Measurements from ENCODE around the gene CCL22.
"Not testable (repeated sequence)": the region's sequence is repeated elsewhere in the genome, so short reads cannot be mapped to it uniquely, and the experiment has no call there.

CCL22 gene

DNA sequence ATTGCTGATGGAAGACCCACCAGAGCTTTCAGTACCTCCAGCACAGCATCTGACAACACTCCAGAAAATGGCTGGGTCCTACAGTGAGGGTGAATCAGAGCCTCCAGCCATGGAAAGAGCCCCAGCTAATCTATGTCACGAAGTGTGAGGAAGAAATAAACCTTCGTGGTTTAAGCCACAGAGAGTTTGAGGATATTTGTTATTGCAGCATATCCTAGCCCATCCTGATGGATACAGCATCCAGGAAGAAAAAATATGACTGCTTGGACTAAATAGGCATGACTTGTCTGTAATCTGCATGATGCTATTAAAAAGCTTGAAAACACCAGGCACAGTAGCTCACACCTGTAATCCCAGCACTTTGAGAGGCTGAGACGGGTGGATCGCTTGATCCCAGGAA is 32.7 kb downstream of the CCL22 start:
- DNase-seq (ENCODE audit: low read depth in 1 of 2, low spot score in 1 of 2), result no peak

DNA sequence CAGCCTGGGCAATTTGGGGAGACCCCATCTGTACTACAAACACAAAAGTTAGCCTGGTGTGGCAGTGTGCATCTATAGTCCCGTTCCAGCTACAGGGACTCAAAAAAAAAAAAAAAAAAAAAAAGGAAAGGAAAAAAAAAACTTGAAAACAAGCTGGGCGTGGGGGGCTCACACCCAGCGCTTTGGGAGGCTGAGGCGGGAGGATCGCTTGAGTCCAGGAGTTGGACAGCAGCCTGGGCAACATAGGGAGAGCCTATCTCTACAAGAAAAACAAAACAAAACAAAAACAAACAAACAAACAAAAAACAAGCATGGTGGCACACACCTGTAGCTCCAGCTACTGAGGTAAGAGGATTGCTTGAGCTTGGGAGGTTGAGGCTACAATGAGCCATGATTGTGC is 33.1 kb downstream of the CCL22 start:
- no peak for DNase-seq (ENCODE audit: low read depth in 1 of 2, low spot score in 1 of 2)

DNA sequence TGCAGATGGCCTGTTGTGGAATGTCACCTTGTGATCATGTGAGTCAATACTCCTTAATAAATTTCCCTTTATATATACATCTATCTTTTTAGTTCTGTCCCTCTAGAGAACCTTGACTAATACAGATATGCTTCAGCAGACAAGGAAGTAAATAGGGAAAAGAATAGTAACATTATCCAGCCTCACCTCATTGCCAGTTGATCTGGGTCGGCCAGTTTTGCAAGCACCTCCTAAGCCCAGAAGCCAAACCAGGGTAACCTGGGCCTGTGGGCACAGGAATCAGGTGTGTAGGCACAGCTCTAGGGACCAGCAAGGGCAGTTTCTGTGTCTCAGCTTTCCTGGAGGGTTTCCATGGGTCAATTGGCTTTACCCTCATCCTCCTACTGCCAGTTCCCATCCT is 34.1 kb downstream of the CCL22 start:
- no peak for DNase-seq (ENCODE audit: low read depth in 1 of 2, low spot score in 1 of 2)

DNA sequence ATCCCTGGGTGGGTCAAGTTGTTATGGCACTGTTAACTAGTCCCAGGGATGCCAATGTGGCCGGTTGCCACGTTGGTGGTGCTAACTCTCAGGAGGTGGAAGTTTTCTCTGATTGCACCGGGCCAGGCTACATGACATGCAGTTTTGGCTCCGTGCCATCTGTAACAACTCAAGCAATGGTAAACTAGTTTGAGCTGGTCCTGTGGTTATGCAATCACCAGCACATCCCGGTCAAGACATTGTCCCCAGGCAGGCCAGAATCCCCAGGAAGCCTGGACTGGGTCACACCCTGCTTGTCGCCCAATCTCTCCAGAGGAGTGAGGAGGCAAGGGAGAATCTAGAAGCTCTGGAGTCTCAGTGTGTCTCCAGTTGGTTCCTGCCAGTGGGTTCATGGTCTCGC is 35.9 kb downstream of the CCL22 start:
- no peak for DNase-seq (ENCODE audit: low read depth in 1 of 2, low spot score in 1 of 2)

DNA sequence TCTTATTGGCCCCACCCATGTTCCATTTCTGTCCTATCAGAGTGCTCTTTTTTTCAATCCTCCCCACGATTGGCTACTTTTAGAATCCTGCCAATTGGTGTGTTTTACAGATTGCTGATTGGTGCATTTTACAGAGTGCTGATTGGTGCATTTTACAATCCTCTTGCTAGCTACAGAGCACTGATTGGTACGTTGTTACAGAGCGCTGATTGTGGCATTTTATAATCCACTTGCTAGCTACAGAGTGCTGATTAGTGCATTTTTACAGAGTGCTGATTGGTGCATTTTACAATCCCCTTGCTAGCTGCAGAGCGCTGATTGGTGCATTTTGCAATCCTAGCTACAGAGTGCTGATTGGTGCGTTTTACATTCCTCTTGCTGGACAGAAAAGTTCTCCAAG is 36.4 kb downstream of the CCL22 start:
- DNase-seq (ENCODE audit: low read depth in 1 of 2, low spot score in 1 of 2), result no peak

DNA sequence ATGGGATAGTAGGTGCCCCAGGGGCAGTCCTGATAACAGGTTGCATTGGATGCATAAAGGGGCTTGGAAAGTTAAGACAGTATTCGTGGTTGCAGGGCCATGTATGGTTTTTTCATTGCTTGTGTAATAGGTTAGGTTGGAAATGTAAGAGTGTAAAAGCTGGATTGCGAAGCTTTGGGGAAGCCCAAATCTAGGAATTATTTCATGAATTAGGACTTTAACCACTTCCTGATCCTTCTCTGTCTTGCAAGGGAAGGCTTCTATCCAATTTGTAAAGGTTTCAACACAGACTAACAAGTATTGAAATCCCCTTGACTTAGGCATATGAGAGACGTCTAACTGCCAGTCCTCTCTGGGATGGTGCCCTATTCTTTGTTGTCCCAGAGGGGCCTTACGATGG is 38.2 kb downstream of the CCL22 start:
- DNase-seq (ENCODE audit: low read depth in 1 of 2, low spot score in 1 of 2), result no peak

DNA sequence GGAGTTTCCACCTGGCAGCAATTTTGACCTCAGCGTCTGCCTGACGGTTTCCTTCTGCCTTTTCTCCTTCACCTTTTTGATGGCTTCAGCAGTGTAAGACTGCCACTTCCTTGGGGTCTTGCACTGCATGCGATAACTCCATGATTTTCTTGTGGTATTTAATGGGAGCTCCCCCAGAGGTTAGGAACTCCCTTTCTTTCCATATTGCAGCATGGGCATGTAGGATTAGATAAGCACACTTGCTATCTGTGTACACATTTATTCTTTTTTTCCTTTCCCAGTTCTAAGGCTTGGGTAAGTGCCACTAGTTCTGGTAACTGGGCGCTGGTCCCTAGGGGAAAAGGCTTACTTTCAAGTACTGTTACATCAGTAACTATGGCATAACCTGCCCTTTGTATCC is 38.9 kb downstream of the CCL22 start:
- not testable (repeated sequence) for DNase-seq (ENCODE audit: low read depth in 1 of 2, low spot score in 1 of 2)

DNA sequence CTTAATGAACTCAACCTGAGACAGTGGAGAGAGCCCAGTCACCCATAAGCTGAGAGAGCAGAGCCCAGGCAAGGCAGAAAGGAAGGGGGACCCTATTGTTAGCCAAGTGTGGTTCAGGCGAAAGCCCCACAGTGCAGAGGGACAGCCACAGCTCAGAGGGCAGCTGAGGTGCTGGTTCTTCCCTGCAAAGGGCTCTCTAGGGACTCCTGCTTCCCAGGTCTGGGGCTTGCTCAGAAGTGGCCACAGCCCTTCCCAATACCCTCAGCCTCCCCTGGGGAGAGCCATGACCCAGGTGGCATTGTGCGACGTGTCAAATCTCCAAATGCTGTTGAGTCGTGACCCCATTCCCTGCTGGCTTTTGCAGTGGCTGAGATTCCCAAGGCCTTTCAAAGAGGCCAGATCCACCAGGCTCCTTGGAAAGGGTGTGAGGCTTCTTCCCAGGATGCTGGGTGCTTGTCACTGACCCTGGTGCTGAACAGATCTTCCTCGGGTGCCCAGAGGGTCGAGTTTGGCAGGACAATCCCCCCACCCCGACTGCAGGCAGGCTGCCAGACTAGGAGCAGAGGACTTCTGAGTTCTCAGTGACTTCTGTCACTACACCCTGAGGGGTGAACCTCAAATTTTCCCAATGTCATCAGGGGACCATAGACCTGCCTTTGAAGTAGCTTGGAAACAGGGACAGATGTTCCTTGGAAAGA is 43.5 kb downstream of the CCL22 start:
- DNase-seq (ENCODE audit: low read depth in 1 of 2, low spot score in 1 of 2), result no peak

DNA sequence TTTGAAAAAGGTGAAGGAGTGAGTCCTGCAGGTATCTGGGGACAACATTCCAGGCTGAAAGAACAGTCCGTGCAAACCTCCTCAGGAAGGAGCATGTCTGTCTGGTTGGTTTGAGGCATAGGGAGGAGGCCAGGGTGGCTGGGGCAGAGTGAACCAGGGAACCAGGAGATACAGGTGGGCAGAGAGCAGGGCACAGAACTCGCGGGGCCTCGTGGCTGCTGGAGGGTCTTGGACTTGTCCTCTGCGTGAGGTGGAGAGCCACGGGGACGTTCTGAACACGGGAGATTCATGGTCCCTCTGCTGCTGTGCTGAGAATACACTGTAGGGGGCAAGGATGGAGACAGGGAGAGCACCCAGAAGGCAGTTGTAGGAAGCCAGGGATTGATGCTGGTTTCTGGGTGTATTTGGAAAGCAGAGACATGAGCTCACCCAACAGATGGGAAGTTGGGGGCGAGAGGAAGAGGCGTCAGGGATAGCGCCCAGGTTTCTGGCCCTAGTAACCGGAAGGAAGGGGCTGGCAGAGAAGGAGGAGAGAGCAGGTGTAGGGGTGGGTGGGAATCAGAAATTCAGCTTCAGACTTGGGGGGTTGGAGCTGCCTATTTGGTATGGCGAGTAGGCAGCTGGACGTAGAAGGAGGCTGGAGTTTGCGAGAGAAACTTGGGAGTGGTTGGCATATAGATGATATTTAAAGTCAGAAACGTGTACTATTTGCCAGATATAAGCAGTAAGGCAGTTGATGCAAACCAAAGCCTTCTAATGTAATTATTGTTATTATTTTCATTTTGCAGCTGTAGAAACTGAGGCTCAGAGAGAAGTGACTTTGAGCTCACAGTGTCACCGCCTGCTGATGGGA is 45.6 kb downstream of the CCL22 start, which contains the start of gene CCL17:
TSS of gene CCL17 (plus strand) at position 803 of the 853 bp plus-strand sequence. CDS start 9,166 bp downstream, outside the sequence.
- DNase-seq (ENCODE audit: low read depth in 1 of 2, low spot score in 1 of 2), result no peak

DNA sequence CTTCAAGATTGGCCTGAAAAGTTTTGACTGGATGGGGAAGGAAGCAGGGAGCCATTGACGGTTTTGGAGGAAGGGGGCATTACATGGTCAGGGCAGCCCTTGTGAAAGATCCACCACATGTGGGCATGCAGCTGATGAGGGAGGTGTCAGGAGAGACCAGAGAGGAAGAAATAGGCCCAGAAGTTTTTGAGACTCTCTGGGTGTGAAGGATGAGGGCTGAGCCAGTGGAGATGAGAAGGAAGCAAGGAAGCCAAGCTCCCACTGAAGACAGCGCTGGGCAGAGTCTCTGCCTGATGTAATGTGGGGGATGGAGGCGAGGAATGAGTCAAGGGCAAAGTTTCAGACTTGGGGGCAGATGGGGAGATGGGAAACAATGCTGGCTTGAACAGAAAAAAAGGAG is 46.5 kb downstream of the CCL22 start:
- no peak for DNase-seq (ENCODE audit: low read depth in 1 of 2, low spot score in 1 of 2)

DNA sequence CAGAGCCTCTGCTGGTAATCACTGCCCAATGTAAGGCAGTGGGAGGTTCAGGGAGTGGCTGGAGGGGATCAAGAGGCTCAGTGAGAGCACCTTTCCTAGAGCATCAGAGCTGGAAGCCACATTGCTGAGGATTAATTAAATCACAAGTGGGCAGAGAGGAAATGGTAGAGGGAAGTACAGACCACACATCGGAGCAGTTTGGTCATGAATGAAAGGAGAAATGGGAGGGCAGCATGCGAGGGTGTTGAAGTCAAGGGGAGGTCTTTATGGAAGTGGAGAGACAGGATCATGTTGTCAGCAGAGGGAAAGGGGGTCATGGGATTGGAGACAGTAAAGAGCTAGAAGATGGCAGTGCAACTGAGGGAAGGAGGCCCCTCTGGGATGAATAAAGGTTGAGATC is 48.3 kb downstream of the CCL22 start:
- DNase-seq (ENCODE audit: low read depth in 1 of 2, low spot score in 1 of 2), result no peak

DNA sequence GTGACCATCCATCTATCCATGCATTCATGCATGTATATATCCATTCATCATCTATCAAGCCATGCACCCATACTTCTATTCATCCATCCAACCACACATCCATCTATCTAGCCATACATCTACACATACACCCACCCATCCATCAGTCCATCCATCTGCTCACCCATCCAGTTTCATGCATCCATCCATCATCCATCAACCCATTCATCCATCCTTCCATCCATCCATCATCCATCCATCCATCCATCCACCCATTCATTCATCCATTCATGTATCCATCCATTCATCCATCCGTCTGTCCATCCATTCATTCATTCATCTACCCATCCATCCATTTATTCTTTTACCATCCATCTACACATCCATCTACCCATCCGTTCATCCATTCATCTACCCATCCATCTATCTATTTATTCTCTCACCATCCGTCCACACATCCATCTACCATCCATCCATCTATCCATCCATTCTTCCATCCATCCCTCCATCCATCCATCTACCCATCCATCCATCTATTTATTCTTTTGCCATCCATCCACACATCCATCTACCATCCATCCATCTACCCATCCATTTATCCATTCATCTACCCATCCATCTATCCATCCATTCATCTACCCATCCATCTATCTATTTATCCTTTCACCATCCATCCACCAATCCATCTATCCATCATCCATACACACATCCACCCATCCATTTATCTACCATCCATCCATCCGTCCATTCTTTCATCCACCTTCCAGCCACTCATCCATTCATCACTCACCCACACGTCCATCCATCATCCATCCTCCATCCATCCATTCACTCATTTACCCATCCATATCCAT is 49.2 kb downstream of the CCL22 start:
- no peak for DNase-seq (ENCODE audit: low read depth in 1 of 2, low spot score in 1 of 2)

DNA sequence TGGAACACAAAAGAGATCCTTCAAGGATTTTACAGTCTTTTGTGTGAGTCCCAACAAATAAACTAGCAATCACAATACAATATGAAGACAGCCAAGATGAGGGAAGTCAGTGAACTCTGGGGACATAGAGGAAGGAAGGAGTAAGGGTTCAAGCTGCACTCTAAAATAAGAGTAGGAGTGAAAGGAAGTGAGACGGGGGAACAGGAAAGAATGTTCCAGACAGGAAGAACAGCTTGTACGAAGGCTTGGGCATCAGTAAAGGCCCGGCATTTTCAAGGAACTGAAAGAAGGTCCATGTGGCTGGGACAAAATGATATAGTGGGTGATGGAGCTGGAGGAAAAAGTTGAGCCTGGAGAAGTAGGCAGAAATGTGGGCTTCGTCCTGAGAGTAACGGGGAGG is 50.5 kb downstream of the CCL22 start:
- DNase-seq (ENCODE audit: low read depth in 1 of 2, low spot score in 1 of 2), result no peak

DNA sequence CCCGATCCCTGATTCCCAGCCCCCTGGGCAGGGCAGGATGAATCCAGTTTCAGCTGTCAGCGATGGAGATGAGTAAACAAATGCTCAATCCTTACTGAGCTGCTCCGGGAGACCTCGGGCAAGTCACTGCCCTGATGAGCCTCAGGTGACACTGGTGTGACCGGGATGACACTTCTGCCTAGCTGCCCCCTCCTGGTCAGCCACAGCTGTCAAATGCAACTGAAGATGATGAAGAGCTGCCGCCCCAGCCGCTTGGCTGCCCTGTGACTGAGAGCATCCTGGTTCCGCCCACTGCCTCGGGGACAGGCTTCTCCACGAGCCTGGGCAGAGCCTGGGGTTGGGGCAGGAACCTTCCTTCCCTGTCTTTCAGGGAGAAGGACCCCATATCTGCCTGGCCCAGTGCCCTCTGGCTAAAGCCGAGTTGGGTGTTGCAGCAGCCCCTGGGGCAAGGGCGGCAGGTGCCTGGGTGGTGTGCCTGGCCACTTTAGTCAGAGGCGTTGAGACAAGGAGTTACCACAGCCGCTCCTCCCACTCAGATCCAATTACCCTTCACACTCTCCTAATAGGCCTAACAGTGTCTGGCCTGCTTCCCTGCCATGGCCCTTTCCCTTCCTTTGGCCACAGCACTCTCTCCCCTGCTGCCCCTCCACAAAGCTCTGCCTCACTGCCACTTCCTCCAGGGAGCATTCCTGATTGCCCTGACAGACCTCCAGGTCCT is 51.4 kb downstream of the CCL22 start:
- DNase-seq (ENCODE audit: low read depth in 1 of 2, low spot score in 1 of 2), result no peak

DNA sequence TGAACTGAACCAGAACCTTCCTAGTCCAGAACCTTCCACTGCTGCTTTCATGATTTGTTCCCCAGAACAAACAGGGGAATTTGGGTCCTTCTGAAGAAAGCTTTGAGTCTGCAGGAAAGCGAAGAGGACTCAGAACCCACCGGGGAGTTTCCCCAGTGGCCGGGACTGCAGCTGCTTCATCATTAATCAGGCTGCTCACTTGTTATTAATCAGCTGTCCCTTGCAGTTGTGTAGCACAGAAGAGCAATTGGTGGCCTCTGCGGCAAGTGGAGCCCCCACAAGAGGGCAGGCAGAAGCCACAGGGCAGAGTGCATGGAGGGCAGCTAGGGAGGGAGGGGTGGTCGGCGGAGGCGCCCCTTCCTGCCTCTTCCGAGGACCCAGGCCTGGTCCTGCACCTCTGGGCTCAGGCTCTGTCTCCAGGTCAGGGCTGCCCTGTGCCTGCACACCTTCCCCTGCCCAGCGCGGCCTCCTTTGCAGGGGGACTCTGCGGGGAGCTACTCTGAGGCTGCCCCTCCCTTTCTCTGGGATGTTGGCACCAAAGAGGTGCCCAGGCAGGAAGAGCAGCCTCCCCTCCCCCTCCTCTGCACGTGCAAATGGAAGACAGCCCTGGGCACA is 52.9 kb downstream of the CCL22 start:
- DNase-seq (ENCODE audit: low read depth in 1 of 2, low spot score in 1 of 2), result no peak

DNA sequence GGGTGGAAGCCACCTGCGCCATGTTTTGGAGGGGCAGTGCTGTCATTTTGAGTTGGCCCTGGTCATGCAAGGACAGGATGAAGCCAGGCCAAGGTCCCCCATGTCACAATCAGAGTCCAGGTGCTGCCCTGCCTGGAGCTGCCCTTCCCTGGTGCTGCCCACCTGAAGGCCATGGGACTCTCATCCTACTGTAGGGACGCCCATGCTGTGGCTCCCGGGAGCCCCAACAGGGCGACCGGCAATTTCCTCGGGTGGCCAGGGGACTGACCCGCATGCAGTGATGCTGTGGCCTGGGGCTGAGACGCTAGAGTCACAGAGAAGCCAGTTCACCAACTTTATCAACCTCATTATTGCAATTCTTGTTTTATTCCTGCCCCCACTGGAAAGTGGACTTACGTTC is 54.0 kb downstream of the CCL22 start:
- no peak for DNase-seq (ENCODE audit: low read depth in 1 of 2, low spot score in 1 of 2)

DNA sequence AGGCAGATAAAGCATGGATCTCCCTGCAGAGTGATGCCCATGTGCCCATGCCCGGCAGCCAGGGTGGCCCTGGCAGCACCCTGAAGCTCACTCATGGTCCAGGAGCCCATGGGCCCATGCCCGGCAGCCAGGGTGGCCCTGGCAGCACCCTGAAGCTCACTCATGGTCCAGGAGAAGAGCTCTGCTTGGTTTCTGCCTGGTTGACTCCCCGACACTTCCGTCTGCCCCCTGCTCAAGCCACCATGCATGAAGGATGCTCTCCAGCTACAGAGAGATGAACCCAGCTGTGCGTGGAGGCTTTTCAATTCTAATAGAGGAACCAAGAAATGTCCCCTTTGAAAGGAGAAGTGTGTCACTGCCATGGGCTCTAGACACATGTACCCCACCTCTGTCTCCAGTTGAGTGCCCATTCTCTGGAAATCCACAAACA is 54.7 kb downstream of the CCL22 start:
- DNase-seq (ENCODE audit: low read depth in 1 of 2, low spot score in 1 of 2), result no peak

DNA sequence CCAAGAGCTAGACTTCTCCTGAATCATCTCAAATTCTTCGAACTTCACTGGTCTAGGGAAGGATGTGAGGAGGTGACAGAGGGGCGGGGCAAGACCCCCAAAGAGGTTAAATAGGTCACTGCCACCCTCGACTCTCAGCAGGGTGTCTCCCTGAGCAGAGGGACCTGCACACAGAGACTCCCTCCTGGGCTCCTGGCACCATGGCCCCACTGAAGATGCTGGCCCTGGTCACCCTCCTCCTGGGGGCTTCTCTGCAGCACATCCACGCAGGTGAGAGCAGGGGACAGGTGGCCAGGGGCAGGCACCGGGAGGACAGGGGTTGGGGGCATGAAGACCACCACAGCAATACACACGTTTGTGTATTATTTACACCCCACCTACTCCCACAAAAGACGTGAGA is 55.1 kb downstream of the CCL22 start:
- no peak for DNase-seq (ENCODE audit: low read depth in 1 of 2, low spot score in 1 of 2)

Data from activated T-helper 1 cell treated with anti-CD3 and anti-CD28 coated beads, Interleukin-2, amount 50 U/mL, for 16 hours (primary cell).